Rectal smooth muscle tissue (tissue), 1 donor: ENCODE results near the gene PYCARD.

ENCODE experiments used
- H3K27ac ChIP-seq: one replicate; pipeline ENCODE4 v1.7.0; 2013; ENCODE audit warnings: low read depth, low read length, inconsistent platforms
- H3K27me3 ChIP-seq: one replicate; pipeline ENCODE4 v1.7.0; 2013; ENCODE audit warnings: low read length; ENCODE audit not compliant: control insufficient read depth, insufficient read depth
- H3K36me3 ChIP-seq: one replicate; pipeline ENCODE4 v1.7.0; 2013; ENCODE audit warnings: low read length; ENCODE audit not compliant: control insufficient read depth, insufficient read depth
- H3K4me1 ChIP-seq: one replicate; pipeline ENCODE4 v1.7.0; 2013; ENCODE audit warnings: low read length; ENCODE audit not compliant: control insufficient read depth, insufficient read depth
- H3K4me3 ChIP-seq: one replicate; pipeline ENCODE4 v1.7.0; 2013; ENCODE audit warnings: low read length
- H3K9ac ChIP-seq: one replicate; pipeline ENCODE4 v1.7.0; 2013; ENCODE audit warnings: low read length

Gene PYCARD

GRCh38 chr16:31192856-31193642 lies 9.5 kb downstream of the PYCARD start:
- H3K9ac ChIP-seq: no peak overlapping the region
- no peak overlapping the region for H3K4me3 ChIP-seq
- no peaks in the 10 kb centered on the region for H3K4me1 ChIP-seq
- peaks cover 63% of the 10 kb centered on the region for H3K36me3 ChIP-seq
- no peak overlapping the region for H3K27ac ChIP-seq
- H3K27me3 ChIP-seq: no peaks in the 10 kb centered on the region

GRCh38 chr16:31191697-31192428 lies 10.7 kb downstream of the PYCARD start:
- Histone ChIP-seq H3K27ac (no peak overlapping the region), H3K36me3 (peaks cover 65% of the 10 kb centered on the region), H3K4me1 (no peaks in the 10 kb centered on the region)

GRCh38 chr16:31190818-31191444 lies 11.6 kb downstream of the PYCARD start:
- no peaks in the 10 kb centered on the region for H3K27me3 ChIP-seq
- H3K4me1 ChIP-seq: no peaks in the 10 kb centered on the region
- H3K36me3 ChIP-seq: peaks cover 67% of the 10 kb centered on the region
- no peak overlapping the region for H3K9ac ChIP-seq
- H3K27ac ChIP-seq: no peak overlapping the region
- H3K4me3 ChIP-seq: no peak overlapping the region

More at GRCh38 chr16:31191697-31192428, 10.7 kb downstream of the PYCARD start:
- no peaks in the 10 kb centered on the region for H3K27me3 ChIP-seq
- no peak overlapping the region for H3K4me3 ChIP-seq
- no peak overlapping the region for H3K9ac ChIP-seq

GRCh38 chr16:31190061-31190460 lies 12.5 kb downstream of the PYCARD start:
- Histone ChIP-seq H3K9ac (no peak overlapping the region), H3K27me3 (no peaks in the 10 kb centered on the region), H3K36me3 (peaks cover 72% of the 10 kb centered on the region), H3K4me3 (no peak overlapping the region), H3K4me1 (no peaks in the 10 kb centered on the region), H3K27ac (no peak overlapping the region)

GRCh38 chr16:31189412-31189778 lies 13.2 kb downstream of the PYCARD start:
- no peaks in the 10 kb centered on the region for H3K27me3 ChIP-seq
- H3K4me3 ChIP-seq: no peak overlapping the region
- no peaks in the 10 kb centered on the region for H3K4me1 ChIP-seq
- H3K9ac ChIP-seq: no peak overlapping the region
- no peak overlapping the region for H3K27ac ChIP-seq
- H3K36me3 ChIP-seq: peaks cover 75% of the 10 kb centered on the region

GRCh38 chr16:31188450-31189411 lies 13.8 kb downstream of the PYCARD start:
- Histone ChIP-seq H3K36me3 (peaks cover 76% of the 10 kb centered on the region), H3K4me1 (no peaks in the 10 kb centered on the region), H3K9ac (no peak overlapping the region), H3K27ac (no peak overlapping the region), H3K4me3 (no peak overlapping the region), H3K27me3 (no peaks in the 10 kb centered on the region)

- Histone ChIP-seq H3K9ac (no peak overlapping the region), H3K27ac (no peak overlapping the region), H3K4me1 (peaks cover 7% of the 10 kb centered on the region), H3K4me3 (no peak overlapping the region), H3K27me3 (no peaks in the 10 kb centered on the region), H3K36me3 (peaks cover 73% of the 10 kb centered on the region)
Observed at GRCh38 chr16:31187808-31188189, 14.8 kb downstream of the PYCARD start.

- Histone ChIP-seq H3K27ac (no peak overlapping the region), H3K4me1 (peaks cover 8% of the 10 kb centered on the region), H3K9ac (no peak overlapping the region), H3K4me3 (no peak overlapping the region), H3K36me3 (peaks cover 72% of the 10 kb centered on the region), H3K27me3 (no peaks in the 10 kb centered on the region)
Observed at GRCh38 chr16:31186930-31187807, 15.4 kb downstream of the PYCARD start.

- Histone ChIP-seq H3K27me3 (no peaks in the 10 kb centered on the region), H3K4me3 (no peak overlapping the region), H3K4me1 (peaks cover 14% of the 10 kb centered on the region), H3K9ac (no peak overlapping the region), H3K36me3 (peaks cover 62% of the 10 kb centered on the region), H3K27ac (no peak overlapping the region)
Observed at GRCh38 chr16:31186176-31186575, 16.4 kb downstream of the PYCARD start.

- Histone ChIP-seq H3K9ac (no peak overlapping the region), H3K27me3 (no peaks in the 10 kb centered on the region), H3K27ac (no peak overlapping the region), H3K36me3 (peaks cover 54% of the 10 kb centered on the region), H3K4me1 (peaks cover 15% of the 10 kb centered on the region), H3K4me3 (no peak overlapping the region)
Observed at GRCh38 chr16:31185339-31185738, 17.2 kb downstream of the PYCARD start.

GRCh38 chr16:31184888-31185287 lies 17.7 kb downstream of the PYCARD start:
- Histone ChIP-seq H3K4me1 (peaks cover 15% of the 10 kb centered on the region), H3K27me3 (no peaks in the 10 kb centered on the region), H3K9ac (no peak overlapping the region), H3K4me3 (no peak overlapping the region), H3K36me3 (peaks cover 49% of the 10 kb centered on the region), H3K27ac (no peak overlapping the region)
